ENCODE measurements around the gene SYNPO2.
"Not testable (repeated sequence)": the region's sequence is repeated elsewhere in the genome, so short reads cannot be mapped to it uniquely, and the experiment has no call there.

Gene SYNPO2

DNA sequence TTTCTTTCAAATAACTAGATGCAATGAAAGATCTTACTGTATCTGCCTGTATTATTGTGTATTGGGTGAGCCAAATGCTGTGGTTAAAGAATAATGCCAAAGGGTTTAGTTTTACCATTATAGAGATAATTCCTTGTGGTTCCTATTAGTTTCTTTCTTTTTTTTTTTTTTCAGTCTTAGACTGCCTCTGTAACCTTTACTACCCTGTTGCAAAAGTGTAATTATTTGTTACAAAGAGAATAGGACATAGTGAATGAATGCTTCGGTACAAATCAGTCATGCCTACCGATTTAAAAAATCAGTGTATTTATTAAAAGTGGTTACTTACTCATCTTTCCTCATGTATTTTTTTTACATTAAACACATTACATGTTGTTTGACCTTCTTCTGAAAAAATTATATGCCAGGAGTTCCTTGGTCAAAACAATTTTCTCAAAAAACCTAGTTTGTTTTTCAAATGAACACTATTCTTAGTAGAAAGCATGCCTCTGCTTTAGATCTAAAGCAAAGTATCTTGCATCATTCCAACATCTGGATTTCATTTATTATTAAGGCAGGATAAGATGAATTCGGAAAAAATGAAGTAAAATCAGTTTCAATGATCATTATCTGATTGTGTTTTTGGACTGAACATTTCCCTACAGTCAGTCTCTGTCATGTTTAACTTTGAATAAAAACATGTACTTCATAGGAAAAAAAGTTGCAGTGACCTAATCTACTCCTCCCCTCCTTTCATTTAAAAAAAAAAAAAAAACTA, 21.2 kb upstream of the SYNPO2 start:
- H3K27ac Mint-ChIP-seq = no peak overlapping the region
- no peaks in the 10 kb centered on the region for H3K36me3 Mint-ChIP-seq (ENCODE audit: low read depth)
- no peaks in the 10 kb centered on the region for H3K9me3 Mint-ChIP-seq
- no peak overlapping the region for H3K4me3 Mint-ChIP-seq
- H3K4me1 Mint-ChIP-seq (ENCODE audit: low read depth) = peaks cover 4% of the 10 kb centered on the region
- H3K27me3 Mint-ChIP-seq = no peaks in the 10 kb centered on the region

GRCh38 chr4:118869808-118870342, 18.8 kb upstream of the SYNPO2 start:
- Mint-ChIP-seq H3K4me3 (no peak overlapping the region), H3K4me1 (ENCODE audit: low read depth) (peaks cover 4% of the 10 kb centered on the region), H3K27ac (no peak overlapping the region), H3K27me3 (no peaks in the 10 kb centered on the region), H3K36me3 (ENCODE audit: low read depth) (no peaks in the 10 kb centered on the region), H3K9me3 (no peaks in the 10 kb centered on the region)

GRCh38 chr4:118872181-118872580, 16.5 kb upstream of the SYNPO2 start:
- H3K27me3 Mint-ChIP-seq = no peaks in the 10 kb centered on the region
- H3K9me3 Mint-ChIP-seq = no peaks in the 10 kb centered on the region
- no peaks in the 10 kb centered on the region for H3K36me3 Mint-ChIP-seq (ENCODE audit: low read depth)
- H3K27ac Mint-ChIP-seq = no peak overlapping the region
- no peaks in the 10 kb centered on the region for H3K4me1 Mint-ChIP-seq (ENCODE audit: low read depth)
- no peak overlapping the region for H3K4me3 Mint-ChIP-seq

DNA sequence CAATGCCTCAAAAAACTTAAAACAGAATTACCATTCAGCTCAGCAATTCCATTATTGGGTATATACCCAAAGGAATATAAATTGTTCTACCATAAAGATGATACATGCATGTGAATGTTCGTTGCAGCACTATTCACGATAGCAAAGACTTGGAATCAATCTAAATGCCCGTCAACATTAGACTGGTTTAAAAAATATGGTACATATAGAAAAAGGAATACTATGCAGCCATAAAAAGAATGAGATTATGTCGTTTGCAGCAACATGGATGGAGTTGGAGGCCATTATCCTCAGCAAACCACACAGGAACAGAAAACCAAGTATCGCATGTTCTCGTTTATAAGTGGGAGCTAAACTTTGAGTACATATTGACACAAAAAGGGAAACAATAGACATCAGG, 10.9 kb upstream of the SYNPO2 start:
- Mint-ChIP-seq H3K4me3 (no peak overlapping the region), H3K27me3 (no peaks in the 10 kb centered on the region), H3K9me3 (peaks cover 10% of the 10 kb centered on the region), H3K4me1 (ENCODE audit: low read depth) (no peaks in the 10 kb centered on the region), H3K27ac (no peak overlapping the region), H3K36me3 (ENCODE audit: low read depth) (no peaks in the 10 kb centered on the region)

- H3K9me3 Mint-ChIP-seq = peaks cover 10% of the 10 kb centered on the region
- H3K4me1 Mint-ChIP-seq (ENCODE audit: low read depth); H3K36me3 Mint-ChIP-seq (ENCODE audit: low read depth); H3K27ac Mint-ChIP-seq; H3K27me3 Mint-ChIP-seq; H3K4me3 Mint-ChIP-seq: not testable (repeated sequence)
Measured at GRCh38 chr4:118878507-118878906, 10.1 kb upstream of the SYNPO2 start.

GRCh38 chr4:118879409-118879808, 9.2 kb upstream of the SYNPO2 start:
- no peaks in the 10 kb centered on the region for H3K36me3 Mint-ChIP-seq (ENCODE audit: low read depth)
- H3K27ac Mint-ChIP-seq = no peak overlapping the region

GRCh38 chr4:118881512-118882146, 7.0 kb upstream of the SYNPO2 start:
- Mint-ChIP-seq H3K27me3 (peaks cover 4% of the 10 kb centered on the region), H3K9me3 (peaks cover 10% of the 10 kb centered on the region), H3K36me3 (ENCODE audit: low read depth) (no peaks in the 10 kb centered on the region), H3K27ac (no peak overlapping the region), H3K4me3 (no peak overlapping the region), H3K4me1 (ENCODE audit: low read depth) (no peaks in the 10 kb centered on the region)

More at GRCh38 chr4:118879409-118879808, 9.2 kb upstream of the SYNPO2 start:
- H3K27me3 Mint-ChIP-seq = no peaks in the 10 kb centered on the region
- no peaks in the 10 kb centered on the region for H3K4me1 Mint-ChIP-seq (ENCODE audit: low read depth)
- H3K4me3 Mint-ChIP-seq = no peak overlapping the region
- peaks cover 10% of the 10 kb centered on the region for H3K9me3 Mint-ChIP-seq

DNA sequence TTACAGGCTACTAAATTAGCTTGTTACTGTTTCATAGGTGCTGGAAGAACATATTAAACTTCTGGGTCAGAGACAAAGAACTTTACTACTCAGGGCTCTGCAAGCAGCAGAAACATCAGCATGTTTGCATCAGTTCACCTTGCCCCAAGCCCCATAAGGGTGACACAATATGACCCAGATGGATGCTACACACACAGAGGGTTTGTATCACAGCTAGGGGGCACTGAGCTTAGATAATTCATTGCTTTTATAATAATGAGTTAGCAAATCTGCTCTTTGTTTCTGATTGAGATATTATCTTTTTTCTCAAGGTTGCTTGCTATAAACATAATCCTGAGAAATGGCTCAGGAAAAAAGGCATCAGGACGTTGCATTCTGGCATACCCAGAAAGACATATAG, 4.8 kb upstream of the SYNPO2 start:
- H3K4me1 Mint-ChIP-seq (ENCODE audit: low read depth) = peaks cover 8% of the 10 kb centered on the region
- peaks cover 18% of the 10 kb centered on the region for H3K27me3 Mint-ChIP-seq
- H3K4me3 Mint-ChIP-seq = no peak overlapping the region

GRCh38 chr4:118884716-118885115, 3.9 kb upstream of the SYNPO2 start:
- Mint-ChIP-seq H3K27me3 (peaks cover 25% of the 10 kb centered on the region), H3K36me3 (ENCODE audit: low read depth) (no peaks in the 10 kb centered on the region), H3K27ac (no peak overlapping the region), H3K4me1 (ENCODE audit: low read depth) (peaks cover 13% of the 10 kb centered on the region), H3K4me3 (no peak overlapping the region), H3K9me3 (no peaks in the 10 kb centered on the region)

More for the DNA sequence above, 4.8 kb upstream of the SYNPO2 start:
- Mint-ChIP-seq H3K36me3 (ENCODE audit: low read depth) (no peaks in the 10 kb centered on the region), H3K27ac (no peak overlapping the region), H3K9me3 (peaks cover 5% of the 10 kb centered on the region)

- Mint-ChIP-seq H3K27me3 (peaks cover 41% of the 10 kb centered on the region), H3K4me1 (ENCODE audit: low read depth) (peaks cover 17% of the 10 kb centered on the region), H3K4me3 (peak overlapping the region; percentile 80), H3K36me3 (ENCODE audit: low read depth) (no peaks in the 10 kb centered on the region), H3K27ac (no peak overlapping the region), H3K9me3 (no peaks in the 10 kb centered on the region)
Measured at GRCh38 chr4:118889312-118889691, 648 bp downstream of the SYNPO2 start.

DNA sequence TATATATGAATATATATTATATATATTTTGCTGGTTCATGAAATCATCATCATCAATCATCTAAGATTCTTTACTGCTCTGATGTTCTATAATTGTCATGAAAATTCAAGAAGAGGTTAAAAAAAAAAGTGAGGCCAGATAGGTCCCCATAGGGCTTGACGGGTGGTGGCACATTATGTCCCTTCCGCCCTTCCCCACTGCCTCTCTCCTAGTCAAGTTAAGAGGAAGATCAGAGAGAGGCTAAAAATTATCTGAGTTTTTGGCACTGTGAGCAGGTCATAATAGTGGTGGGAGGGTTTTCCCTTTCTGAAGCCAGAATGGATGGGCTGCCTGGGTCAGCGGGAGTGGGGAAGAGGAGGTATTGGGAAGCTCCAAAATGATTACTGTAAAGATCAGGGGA, 5.4 kb downstream of the SYNPO2 start:
- Mint-ChIP-seq H3K9me3 (no peaks in the 10 kb centered on the region), H3K27me3 (peaks cover 21% of the 10 kb centered on the region), H3K4me1 (ENCODE audit: low read depth) (peaks cover 7% of the 10 kb centered on the region), H3K27ac (no peak overlapping the region), H3K36me3 (ENCODE audit: low read depth) (no peaks in the 10 kb centered on the region), H3K4me3 (no peak overlapping the region)

DNA sequence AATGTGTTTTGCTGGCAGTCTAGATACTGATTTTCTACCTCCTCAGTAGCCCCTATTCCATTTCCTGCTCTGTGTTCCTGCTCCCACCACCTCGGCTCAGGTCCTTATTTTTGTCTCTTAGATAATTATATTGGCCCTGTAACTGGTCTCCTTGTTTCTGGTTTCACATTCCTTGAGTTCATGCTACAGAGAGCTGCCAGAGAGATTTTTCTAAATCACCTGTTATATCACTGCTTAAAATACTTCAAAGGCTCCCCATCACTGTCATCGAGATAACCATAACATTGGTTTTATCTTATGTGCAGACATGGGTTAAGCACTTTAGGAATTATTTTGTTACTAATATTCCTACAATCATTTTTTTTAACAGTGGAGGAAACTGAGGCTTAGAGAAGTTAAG, 9.6 kb downstream of the SYNPO2 start:
- H3K9me3 Mint-ChIP-seq = no peaks in the 10 kb centered on the region
- peaks cover 5% of the 10 kb centered on the region for H3K27me3 Mint-ChIP-seq
- no peaks in the 10 kb centered on the region for H3K4me1 Mint-ChIP-seq (ENCODE audit: low read depth)
- H3K4me3 Mint-ChIP-seq = no peak overlapping the region
- no peak overlapping the region for H3K27ac Mint-ChIP-seq
- H3K36me3 Mint-ChIP-seq (ENCODE audit: low read depth) = no peaks in the 10 kb centered on the region

DNA sequence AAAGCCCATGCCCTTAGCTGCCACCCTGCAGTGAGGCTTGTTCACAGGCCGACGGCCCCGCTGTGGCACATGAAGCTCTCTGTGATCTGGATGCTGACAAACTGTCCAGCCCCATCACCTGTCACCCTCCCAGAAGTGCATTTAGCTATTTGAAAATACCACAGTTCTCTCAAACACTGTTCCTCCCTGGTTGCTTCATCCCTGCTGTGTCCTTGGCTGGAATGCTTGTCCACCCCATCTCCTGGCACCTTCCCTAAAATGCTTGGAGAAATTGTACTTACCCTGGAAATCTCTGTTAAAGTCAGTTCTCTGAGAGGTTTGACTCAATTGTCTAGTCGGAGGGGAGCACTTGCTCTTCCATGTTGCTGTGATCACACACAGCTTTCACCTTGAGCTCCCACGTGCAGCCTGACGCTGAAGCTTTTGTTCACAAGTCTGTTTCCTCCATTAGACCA, 10.1 kb downstream of the SYNPO2 start:
- Mint-ChIP-seq H3K9me3 (no peaks in the 10 kb centered on the region), H3K27ac (no peak overlapping the region), H3K36me3 (ENCODE audit: low read depth) (no peaks in the 10 kb centered on the region), H3K4me1 (ENCODE audit: low read depth) (no peaks in the 10 kb centered on the region), H3K4me3 (no peak overlapping the region), H3K27me3 (peaks cover 5% of the 10 kb centered on the region)

DNA sequence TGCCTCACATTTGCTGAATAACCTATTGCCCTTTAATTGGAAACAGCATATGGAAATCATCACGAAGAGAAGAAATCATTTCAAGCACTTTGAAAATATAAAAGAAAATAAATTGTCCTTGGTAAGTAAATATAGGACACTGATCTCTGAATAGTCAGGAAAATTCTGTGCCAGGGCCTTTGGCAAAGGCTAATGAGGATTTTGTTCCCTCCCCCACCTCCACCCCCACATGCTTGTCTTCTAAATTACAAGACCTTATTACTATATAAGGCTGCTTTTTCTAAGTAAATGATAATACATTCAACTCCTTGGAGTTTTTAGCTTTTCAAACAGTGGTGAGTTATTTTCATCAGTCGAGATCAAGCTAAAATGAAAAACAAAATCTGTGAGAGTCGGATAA, 15.8 kb downstream of the SYNPO2 start:
- H3K4me3 Mint-ChIP-seq = no peak overlapping the region
- no peak overlapping the region for H3K27ac Mint-ChIP-seq
- no peaks in the 10 kb centered on the region for H3K9me3 Mint-ChIP-seq
- no peaks in the 10 kb centered on the region for H3K36me3 Mint-ChIP-seq (ENCODE audit: low read depth)
- no peaks in the 10 kb centered on the region for H3K4me1 Mint-ChIP-seq (ENCODE audit: low read depth)
- H3K27me3 Mint-ChIP-seq = peaks cover 19% of the 10 kb centered on the region

DNA sequence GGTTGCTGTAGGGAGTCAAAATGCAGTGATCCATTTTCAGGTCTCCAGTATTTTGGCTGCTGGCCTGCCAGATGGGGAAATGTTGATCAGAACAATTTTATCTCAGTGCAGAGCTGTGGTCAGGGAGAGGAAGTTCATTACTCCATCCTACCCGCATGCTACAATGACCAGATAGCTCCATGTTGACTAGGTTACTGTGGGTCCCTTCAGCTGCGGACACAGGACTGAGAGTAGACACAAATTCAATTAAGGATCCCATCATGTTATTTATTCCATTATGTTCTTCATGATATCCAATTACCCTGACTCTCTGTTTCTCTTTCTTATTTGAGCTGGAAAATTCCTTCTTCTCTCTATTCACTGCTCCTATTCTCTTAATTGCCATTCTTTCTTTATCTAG, 16.3 kb downstream of the SYNPO2 start:
- no peak overlapping the region for H3K4me3 Mint-ChIP-seq
- no peak overlapping the region for H3K27ac Mint-ChIP-seq
- H3K27me3 Mint-ChIP-seq = peaks cover 19% of the 10 kb centered on the region
- no peaks in the 10 kb centered on the region for H3K9me3 Mint-ChIP-seq
- no peaks in the 10 kb centered on the region for H3K36me3 Mint-ChIP-seq (ENCODE audit: low read depth)
- no peaks in the 10 kb centered on the region for H3K4me1 Mint-ChIP-seq (ENCODE audit: low read depth)

All from stimulated activated naive CD8-positive, alpha-beta T cell treated with anti-CD3 and anti-CD28 coated beads, Interleukin-15, Interleukin-2, amounts not matched to agents 100 ng/mL and 50 ng/mL, for 24 hours (primary cell).